ENCODE results near the gene FAM111A. TPM values are rescaled to one million over a fixed set of nuclear protein-coding genes. Genes with fewer than 3 reads are reported as not detected.

The FAM111A gene
- total RNA-seq, 1 donor from 2014 or later, result 10.8 TPM

GRCh38 chr11:59187035-59187434, 44.4 kb downstream of the FAM111A start:
- Mint-ChIP-seq H3K27me3 (ENCODE audit: low read depth) (peaks cover 2% of the 10 kb centered on the region), H3K27ac (ENCODE audit: unreplicated experiment) (no peak overlapping the region), H3K36me3 (ENCODE audit: low read depth) (peaks cover 10% of the 10 kb centered on the region), H3K9me3 (ENCODE audit: low read depth) (no peaks in the 10 kb centered on the region), H3K4me1 (ENCODE audit: low read depth) (peaks cover 19% of the 10 kb centered on the region), H3K4me3 (ENCODE audit: unreplicated experiment) (no peak overlapping the region)
- DNase-seq (ENCODE audit: low spot score), result no peak
- no peak for TF ChIP-seq CTCF (IDR thresholded peaks at IDR 0.05)

DNA sequence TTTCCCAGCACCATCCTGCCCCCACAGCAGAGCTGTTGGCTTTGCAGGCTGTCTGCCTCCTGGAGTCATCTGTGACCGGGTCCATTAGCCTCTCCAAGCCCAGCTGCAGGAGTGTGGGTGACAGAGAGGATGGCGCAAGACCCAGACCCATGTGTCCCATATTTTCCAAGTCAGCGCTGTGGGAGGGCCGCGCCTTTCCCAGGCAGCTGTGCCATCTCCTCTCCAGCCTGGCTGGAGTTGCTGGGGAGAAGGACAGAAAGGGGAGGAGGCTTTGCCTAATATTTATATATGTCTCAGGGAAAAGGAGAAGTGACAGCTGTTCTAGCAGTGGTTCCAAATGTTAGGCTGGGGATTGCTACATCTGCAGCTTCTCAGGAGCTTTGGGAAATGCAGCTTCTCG, 44.9 kb downstream of the FAM111A start:
- H3K4me3 Mint-ChIP-seq (ENCODE audit: unreplicated experiment), result no peak overlapping the region
- no peak for TF ChIP-seq CTCF (IDR thresholded peaks at IDR 0.05)
- H3K36me3 Mint-ChIP-seq (ENCODE audit: low read depth), result peaks cover 12% of the 10 kb centered on the region
- H3K27me3 Mint-ChIP-seq (ENCODE audit: low read depth), result peaks cover 2% of the 10 kb centered on the region
- peaks cover 19% of the 10 kb centered on the region for H3K4me1 Mint-ChIP-seq (ENCODE audit: low read depth)
- no peaks in the 10 kb centered on the region for H3K9me3 Mint-ChIP-seq (ENCODE audit: low read depth)
- no peak for DNase-seq (ENCODE audit: low spot score)
- no peak overlapping the region for H3K27ac Mint-ChIP-seq (ENCODE audit: unreplicated experiment)

- no peak for TF ChIP-seq CTCF (IDR thresholded peaks at IDR 0.05)
- Mint-ChIP-seq H3K27me3 (ENCODE audit: low read depth) (peaks cover 6% of the 10 kb centered on the region), H3K36me3 (ENCODE audit: low read depth) (peaks cover 17% of the 10 kb centered on the region), H3K27ac (ENCODE audit: unreplicated experiment) (no peak overlapping the region), H3K9me3 (ENCODE audit: low read depth) (no peaks in the 10 kb centered on the region), H3K4me1 (ENCODE audit: low read depth) (peaks cover 19% of the 10 kb centered on the region), H3K4me3 (ENCODE audit: unreplicated experiment) (no peak overlapping the region)
- no peak for DNase-seq (ENCODE audit: low spot score)
Observed at GRCh38 chr11:59188954-59189353, 46.3 kb downstream of the FAM111A start.

GRCh38 chr11:59189986-59190385, 47.3 kb downstream of the FAM111A start:
- Mint-ChIP-seq H3K27ac (ENCODE audit: unreplicated experiment) (no peak overlapping the region), H3K36me3 (ENCODE audit: low read depth) (peaks cover 18% of the 10 kb centered on the region), H3K9me3 (ENCODE audit: low read depth) (no peaks in the 10 kb centered on the region), H3K4me1 (ENCODE audit: low read depth) (peaks cover 19% of the 10 kb centered on the region), H3K27me3 (ENCODE audit: low read depth) (peaks cover 6% of the 10 kb centered on the region), H3K4me3 (ENCODE audit: unreplicated experiment) (no peak overlapping the region)
- no peak for TF ChIP-seq CTCF (IDR thresholded peaks at IDR 0.05)
- no peak for DNase-seq (ENCODE audit: low spot score)

DNA sequence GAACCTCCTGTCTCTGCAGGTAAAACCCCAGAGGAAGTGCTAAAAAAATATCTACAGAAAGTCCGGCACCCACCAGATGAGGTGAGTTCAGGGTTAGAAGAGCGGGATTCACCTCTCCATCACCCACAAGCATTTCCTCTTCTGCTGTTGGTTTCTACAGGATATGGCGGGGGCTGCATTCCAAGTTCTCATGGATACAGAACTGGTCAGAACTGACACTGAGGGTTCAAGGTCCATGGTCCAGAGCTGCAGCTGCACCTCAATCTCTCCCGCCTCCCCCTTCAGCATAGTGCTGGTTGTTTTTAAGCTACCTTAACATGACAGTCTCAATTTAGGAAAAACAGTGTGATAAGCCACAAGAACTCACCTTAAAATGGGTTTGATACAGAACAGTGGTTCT, 48.4 kb downstream of the FAM111A start:
- Mint-ChIP-seq H3K9me3 (ENCODE audit: low read depth) (no peaks in the 10 kb centered on the region), H3K27ac (ENCODE audit: unreplicated experiment) (no peak overlapping the region), H3K36me3 (ENCODE audit: low read depth) (peaks cover 19% of the 10 kb centered on the region), H3K4me1 (ENCODE audit: low read depth) (peaks cover 22% of the 10 kb centered on the region), H3K4me3 (ENCODE audit: unreplicated experiment) (no peak overlapping the region), H3K27me3 (ENCODE audit: low read depth) (peaks cover 6% of the 10 kb centered on the region)
- DNase-seq (ENCODE audit: low spot score), result no peak
- no peak for TF ChIP-seq CTCF (IDR thresholded peaks at IDR 0.05)
